Measurements from ENCODE around the gene NHSL1.
A peak's percentile ranks its signal among the peaks of the same experiment; 100 is the strongest.

NHSL1 gene

DNA sequence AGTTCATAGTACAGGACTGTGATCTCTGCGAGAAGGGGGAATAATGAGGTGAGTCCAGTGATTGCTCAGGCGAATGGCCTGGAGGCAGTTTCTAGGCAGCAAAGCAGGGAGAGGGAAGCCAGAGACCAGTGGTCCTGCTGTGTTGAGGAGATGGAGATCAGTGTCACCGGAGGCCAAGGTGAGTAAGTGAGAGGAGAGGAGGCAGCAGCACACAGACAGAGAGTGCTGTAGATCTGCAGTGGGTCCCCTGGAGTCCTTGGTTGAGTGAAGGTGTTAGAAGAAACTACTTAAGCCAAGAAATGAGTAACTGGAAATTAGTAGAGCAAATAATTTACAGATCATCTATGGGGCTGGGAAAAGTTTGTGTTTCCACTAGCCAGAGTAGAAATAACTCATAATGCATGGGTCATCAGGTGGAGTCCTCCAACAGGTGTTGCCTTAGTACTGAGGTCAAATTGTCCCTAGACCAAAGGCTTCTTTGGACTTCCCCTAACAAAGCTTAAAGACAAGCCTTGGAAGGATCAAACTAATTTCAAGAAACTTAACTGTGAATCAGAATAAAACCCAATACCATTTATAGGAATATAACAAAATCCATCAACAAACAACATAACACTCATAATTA, 81.7 kb downstream of the NHSL1 start:
- H3K4me1 ChIP-seq (ENCODE audit: control insufficient read depth, insufficient read depth, low read length): no peaks in the 10 kb centered on the region
- no peak overlapping the region for H3K27ac ChIP-seq (ENCODE audit: extremely low read depth, low read depth, low read length)
- ChIA-PET POLR2A (interaction anchor here (1.2 kb wide), 1 partner anchor 13 kb away, joined by 3 read pairs; the partner anchor contains the start of gene HEBP2), CTCF (interaction anchor here (0.9 to 3.2 kb wide), 3 partner anchors 12 to 13 kb away, joined by 4 to 25 read pairs (median 4); partner anchors contain the start of gene HEBP2)
- TF ChIP-seq SCRT2 (tag by site-specific recombination; IDR thresholded peaks at IDR 0.05) (0 out of 2 replicates have a peak, but pooled peaks have one; percentile 41), BCL11A (tag by site-specific recombination; IDR thresholded peaks at IDR 0.05; ENCODE audit: low read depth) (no peak)
- H3K9me3 ChIP-seq (ENCODE audit: control insufficient read depth, insufficient read depth, low read depth, low read length): no peaks in the 10 kb centered on the region
- H3K4me3 ChIP-seq (ENCODE audit: low read depth, low read length): no peak overlapping the region
- peaks cover 9 to 79% of the 10 kb centered on the region in 2 experiments for H3K36me3 ChIP-seq (ENCODE audit: control insufficient read depth in 2 of 2, insufficient read depth in 1 of 2, low read length in 2 of 2)

- H3K27ac ChIP-seq (ENCODE audit: extremely low read depth, low read depth, low read length): no peak overlapping the region
- H3K9me3 ChIP-seq (ENCODE audit: control insufficient read depth, insufficient read depth, low read depth, low read length): no peaks in the 10 kb centered on the region
- POLR2A ChIA-PET: interaction anchor here (1.2 kb wide), 1 partner anchor 12 kb away, joined by 3 read pairs; the partner anchor contains the start of gene HEBP2
- CTCF ChIA-PET: interaction anchor here (0.6 to 3.2 kb wide), 4 partner anchors 12 to 348 kb away, joined by 3 to 25 read pairs (median 3); partner anchors contain the start of gene HEBP2
- no peak overlapping the region for H3K4me3 ChIP-seq (ENCODE audit: low read depth, low read length)
- H3K4me1 ChIP-seq (ENCODE audit: control insufficient read depth, insufficient read depth, low read length): no peaks in the 10 kb centered on the region
- TF ChIP-seq, protein P1, sequence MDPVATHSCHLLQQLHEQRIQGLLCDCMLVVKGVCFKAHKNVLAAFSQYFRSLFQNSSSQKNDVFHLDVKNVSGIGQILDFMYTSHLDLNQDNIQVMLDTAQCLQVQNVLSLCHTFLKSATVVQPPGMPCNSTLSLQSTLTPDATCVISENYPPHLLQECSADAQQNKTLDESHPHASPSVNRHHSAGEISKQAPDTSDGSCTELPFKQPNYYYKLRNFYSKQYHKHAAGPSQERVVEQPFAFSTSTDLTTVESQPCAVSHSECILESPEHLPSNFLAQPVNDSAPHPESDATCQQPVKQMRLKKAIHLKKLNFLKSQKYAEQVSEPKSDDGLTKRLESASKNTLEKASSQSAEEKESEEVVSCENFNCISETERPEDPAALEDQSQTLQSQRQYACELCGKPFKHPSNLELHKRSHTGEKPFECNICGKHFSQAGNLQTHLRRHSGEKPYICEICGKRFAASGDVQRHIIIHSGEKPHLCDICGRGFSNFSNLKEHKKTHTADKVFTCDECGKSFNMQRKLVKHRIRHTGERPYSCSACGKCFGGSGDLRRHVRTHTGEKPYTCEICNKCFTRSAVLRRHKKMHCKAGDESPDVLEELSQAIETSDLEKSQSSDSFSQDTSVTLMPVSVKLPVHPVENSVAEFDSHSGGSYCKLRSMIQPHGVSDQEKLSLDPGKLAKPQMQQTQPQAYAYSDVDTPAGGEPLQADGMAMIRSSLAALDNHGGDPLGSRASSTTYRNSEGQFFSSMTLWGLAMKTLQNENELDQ (tag by site-specific recombination; IDR thresholded peaks at IDR 0.05; ENCODE audit: low read depth): no peak
- H3K36me3 ChIP-seq (ENCODE audit: control insufficient read depth in 2 of 2, insufficient read depth in 1 of 2, low read length in 2 of 2): peaks cover 22 to 87% of the 10 kb centered on the region in 2 experiments
Observed at GRCh38 chr6:138416206-138416605, 83.1 kb downstream of the NHSL1 start.

DNA sequence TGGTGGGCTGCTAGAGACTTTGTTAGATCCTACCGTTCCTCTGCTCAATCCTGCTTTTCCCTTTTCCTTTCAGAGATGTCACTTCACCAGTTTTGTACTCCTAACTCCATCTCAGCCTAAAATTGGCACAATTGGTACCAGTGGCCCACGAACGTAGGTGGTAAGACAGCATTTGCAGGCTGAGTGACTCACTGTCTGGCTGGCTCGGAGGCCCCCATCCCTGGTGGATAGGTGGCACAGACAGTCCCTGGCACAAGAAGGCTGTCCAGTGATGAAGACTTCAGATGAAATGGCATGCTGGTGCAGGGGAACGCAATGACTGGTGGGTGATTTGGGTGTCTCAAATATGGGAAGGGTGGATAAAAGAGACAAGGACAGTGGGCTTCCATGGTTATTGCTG, 84.2 kb downstream of the NHSL1 start:
- POLR2A ChIA-PET: no interaction called here

More for the DNA sequence above, 84.2 kb downstream of the NHSL1 start:
- TF ChIP-seq ZNF223 (tag by site-specific recombination; IDR thresholded peaks at IDR 0.05) (no peak), BCL11A (tag by site-specific recombination; IDR thresholded peaks at IDR 0.05; ENCODE audit: low read depth) (no peak), AEBP2 (tag by site-specific recombination; IDR thresholded peaks at IDR 0.05; ENCODE audit: borderline replicate concordance) (no peak), ZNF214 (tag by site-specific recombination; IDR thresholded peaks at IDR 0.05; ENCODE audit: borderline replicate concordance) (no peak)
- TF ChIP-seq, protein P2, sequence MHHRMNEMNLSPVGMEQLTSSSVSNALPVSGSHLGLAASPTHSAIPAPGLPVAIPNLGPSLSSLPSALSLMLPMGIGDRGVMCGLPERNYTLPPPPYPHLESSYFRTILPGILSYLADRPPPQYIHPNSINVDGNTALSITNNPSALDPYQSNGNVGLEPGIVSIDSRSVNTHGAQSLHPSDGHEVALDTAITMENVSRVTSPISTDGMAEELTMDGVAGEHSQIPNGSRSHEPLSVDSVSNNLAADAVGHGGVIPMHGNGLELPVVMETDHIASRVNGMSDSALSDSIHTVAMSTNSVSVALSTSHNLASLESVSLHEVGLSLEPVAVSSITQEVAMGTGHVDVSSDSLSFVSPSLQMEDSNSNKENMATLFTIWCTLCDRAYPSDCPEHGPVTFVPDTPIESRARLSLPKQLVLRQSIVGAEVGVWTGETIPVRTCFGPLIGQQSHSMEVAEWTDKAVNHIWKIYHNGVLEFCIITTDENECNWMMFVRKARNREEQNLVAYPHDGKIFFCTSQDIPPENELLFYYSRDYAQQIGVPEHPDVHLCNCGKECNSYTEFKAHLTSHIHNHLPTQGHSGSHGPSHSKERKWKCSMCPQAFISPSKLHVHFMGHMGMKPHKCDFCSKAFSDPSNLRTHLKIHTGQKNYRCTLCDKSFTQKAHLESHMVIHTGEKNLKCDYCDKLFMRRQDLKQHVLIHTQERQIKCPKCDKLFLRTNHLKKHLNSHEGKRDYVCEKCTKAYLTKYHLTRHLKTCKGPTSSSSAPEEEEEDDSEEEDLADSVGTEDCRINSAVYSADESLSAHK (tag by site-specific recombination; IDR thresholded peaks at IDR 0.05): no peak
- Histone ChIP-seq H3K4me3 (ENCODE audit: low read depth, low read length) (no peak overlapping the region), H3K9me3 (ENCODE audit: control insufficient read depth, insufficient read depth, low read depth, low read length) (no peaks in the 10 kb centered on the region), H3K27ac (ENCODE audit: extremely low read depth, low read depth, low read length) (no peak overlapping the region), H3K36me3 (ENCODE audit: control insufficient read depth in 2 of 2, insufficient read depth in 1 of 2, low read length in 2 of 2) (peaks cover 29 to 90% of the 10 kb centered on the region in 2 experiments), H3K4me1 (ENCODE audit: control insufficient read depth, insufficient read depth, low read length) (0 out of 2 replicates have a peak, but pooled peaks cover 2% of the 10 kb centered on the region)
- CTCF ChIA-PET: interaction anchor here (0.5 to 3.2 kb wide), 5 partner anchors 11 to 176 kb away, joined by 3 to 25 read pairs (median 3); partner anchors contain the start of gene HEBP2
